GM18868 (cell line): ENCODE measurements around the gene CFAP47.
A peak's percentile ranks its signal among the peaks of the same experiment; 100 is the strongest.
"Not testable (repeated sequence)": the region's sequence is repeated elsewhere in the genome, so short reads cannot be mapped to it uniquely, and the experiment has no call there.

Experiments used
- ATAC-seq: cut with Tn5 transposase; IDR thresholded peaks from one replicate; pipeline ENCODE4 v1.9.1; 2021; ENCODE audit warnings: mild to moderate bottlenecking, moderate library complexity; ENCODE audit not compliant: unreplicated experiment

CFAP47 gene

DNA sequence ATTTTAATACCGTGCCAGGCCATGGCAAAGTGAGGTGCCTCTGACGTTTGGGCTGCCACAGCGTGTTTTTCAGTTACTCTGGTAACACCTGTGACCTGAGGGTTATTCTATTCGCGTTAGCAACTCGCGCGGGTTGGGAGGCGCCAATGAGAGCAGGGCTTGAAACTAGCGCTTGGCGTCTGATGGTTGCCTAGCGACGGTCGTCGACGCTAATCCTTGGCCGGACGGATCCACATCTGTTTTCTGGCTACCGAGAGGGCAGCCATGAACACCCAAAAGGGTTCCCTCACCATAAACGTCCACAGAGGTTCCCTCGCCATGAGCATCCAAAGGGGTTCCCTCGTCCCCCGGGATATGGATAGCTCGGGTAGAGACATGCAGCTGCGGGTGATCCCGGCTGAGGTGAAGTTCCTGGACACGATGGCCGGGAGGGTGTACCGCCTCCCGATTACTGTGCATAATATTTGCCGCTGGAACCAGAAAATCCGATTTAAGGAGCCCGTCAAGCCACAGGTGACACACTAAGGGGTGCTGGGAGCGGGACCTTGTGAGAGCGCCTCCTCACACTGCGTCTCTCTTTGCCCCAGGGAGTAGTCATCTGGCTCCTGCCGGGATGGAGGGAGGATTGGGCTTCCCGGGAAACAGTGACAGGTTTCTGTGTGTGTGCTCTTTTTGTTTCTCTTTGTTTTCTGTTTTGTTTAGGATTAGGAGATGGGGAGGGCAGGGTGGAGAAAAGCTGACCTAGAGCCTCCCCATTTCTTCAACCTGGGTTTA lies at the start of gene CFAP47:
CFAP47 (plus strand) TSS at position 199 of the 774 bp plus-strand sequence; CDS start at position 265, 66 bp downstream.
- ATAC-seq = no peak

GRCh38 chrX:35880601-35881000 lies 38.9 kb upstream of the CFAP47 start:
- ATAC-seq = no peak

GRCh38 chrX:35886135-35886534 lies 33.4 kb upstream of the CFAP47 start:
- no peak for ATAC-seq

DNA sequence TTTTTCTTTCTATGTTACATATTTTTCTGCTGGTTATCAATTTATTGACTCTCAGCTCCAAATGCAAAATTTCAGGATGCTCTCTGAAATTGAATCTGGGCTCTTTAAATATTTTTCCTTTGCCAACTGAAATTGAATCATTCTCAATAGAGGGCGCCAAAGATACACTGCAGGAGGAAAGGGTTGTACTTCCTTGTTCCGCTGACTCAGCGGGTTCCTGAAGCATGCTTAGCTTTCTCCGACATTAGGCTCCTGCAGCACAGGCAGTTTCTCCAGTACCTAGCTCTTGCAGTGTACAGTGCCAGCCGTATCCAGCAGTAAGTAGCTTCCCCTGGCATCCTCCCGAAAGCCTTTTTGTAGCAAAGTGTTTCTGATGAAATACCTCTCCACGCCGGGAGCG lies 28.8 kb upstream of the CFAP47 start:
- ATAC-seq = peak; percentile 72

- ATAC-seq = not testable (repeated sequence)
These were observed 67.3 kb downstream of the CFAP47 start for GRCh38 chrX:35986816-35987215.

GRCh38 chrX:36007207-36007606 lies 87.7 kb downstream of the CFAP47 start:
- ATAC-seq = no peak

DNA sequence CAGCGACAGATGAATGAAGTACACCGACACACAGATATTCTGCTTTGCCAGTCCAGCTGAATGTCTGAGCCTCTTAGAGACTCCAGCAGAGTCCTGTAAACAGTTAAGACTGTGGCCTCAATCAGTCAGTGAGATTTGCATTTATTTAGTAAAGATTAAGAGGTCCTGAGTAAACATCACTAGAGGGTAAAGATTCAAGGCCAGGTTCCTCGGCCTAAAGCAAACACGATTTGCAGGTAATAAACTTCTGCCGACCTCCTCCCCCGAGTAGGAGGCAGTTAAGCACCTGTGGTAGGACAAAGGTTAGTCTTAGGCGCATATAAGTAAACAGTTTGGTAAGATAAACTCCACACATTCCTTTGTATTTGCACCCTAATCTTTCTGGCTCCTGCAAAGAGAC lies 99.6 kb downstream of the CFAP47 start:
- ATAC-seq = no peak

DNA sequence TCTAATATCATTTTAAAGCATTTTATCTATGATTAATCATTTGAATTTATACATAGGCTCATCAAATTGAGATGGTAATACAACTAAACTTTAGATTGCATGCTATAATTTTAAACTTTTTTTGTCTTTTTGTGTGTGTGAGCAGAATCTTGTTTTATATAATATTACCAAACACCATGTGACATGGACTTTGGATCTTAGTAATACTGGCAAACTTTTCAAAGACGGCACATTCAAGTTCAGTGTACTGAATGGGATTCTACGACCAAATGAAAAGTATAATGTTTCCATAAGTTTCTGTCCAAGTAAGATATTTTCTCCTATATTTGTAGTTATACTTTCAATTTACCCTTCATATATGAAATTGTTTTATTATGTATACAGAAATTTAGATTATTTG lies 116.0 kb downstream of the CFAP47 start:
- ATAC-seq = no peak

- no peak for ATAC-seq
These were observed 143.2 kb downstream of the CFAP47 start for GRCh38 chrX:36062778-36063177.

DNA sequence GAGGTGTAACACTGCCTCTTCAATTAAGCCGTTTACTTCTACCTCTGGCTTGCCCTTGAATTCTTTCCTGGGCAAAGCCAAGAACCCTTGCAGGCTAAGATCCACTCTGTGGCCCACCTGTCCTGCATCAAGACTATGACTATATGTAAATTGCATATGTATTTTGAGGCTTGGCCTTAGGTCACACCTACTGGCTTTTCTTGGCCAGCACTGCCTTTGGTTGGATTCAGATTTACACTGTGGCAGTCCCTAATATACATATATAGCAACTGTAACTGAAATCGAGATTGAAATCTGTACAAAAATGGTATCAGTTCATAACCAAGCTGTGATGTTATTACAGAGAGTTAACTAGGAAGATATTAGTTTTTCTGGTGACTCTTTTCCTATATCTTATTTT lies 151.5 kb downstream of the CFAP47 start:
- ATAC-seq = no peak

GRCh38 chrX:36075009-36075408 lies 155.5 kb downstream of the CFAP47 start:
- ATAC-seq = not testable (repeated sequence)

GRCh38 chrX:36083256-36083655 lies 163.7 kb downstream of the CFAP47 start:
- ATAC-seq = no peak

DNA sequence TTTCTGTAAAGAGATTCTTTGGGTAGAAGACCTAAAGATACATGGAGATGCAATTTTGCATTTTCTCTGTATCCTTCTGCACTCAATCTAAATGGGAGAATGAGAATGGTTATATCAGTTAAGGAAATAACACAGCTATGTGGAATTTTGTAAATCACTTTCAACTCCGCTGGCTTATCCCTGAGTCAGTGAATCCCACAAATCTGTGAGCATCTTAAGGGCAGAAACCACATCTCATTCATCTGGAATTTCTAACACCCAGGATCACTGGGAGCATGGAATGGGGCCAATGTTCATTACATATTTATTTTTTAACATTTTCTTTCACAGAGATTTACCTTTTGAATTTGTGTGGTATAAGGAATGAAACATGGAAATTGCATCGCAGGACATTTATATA lies 167.8 kb downstream of the CFAP47 start:
- no peak for ATAC-seq

DNA sequence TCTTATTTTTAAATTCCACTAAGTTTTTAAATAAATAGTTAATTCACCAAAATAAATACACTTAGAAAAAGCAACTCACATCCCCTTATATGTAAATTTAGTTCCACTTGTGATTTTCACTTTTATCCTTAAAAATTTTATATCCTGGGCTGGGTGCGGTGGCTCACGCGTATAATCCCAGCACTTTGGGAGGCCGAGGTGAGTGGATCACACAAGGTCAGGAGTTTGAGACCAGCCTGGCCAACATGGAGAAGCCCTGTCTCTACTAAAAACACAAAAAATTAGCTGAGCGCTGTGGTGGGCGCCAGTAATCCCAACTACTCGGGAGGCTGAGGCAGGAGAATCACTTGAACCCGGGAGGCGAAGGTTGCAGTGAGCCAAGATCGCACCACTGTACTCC lies 169.4 kb downstream of the CFAP47 start:
- ATAC-seq = not testable (repeated sequence)

DNA sequence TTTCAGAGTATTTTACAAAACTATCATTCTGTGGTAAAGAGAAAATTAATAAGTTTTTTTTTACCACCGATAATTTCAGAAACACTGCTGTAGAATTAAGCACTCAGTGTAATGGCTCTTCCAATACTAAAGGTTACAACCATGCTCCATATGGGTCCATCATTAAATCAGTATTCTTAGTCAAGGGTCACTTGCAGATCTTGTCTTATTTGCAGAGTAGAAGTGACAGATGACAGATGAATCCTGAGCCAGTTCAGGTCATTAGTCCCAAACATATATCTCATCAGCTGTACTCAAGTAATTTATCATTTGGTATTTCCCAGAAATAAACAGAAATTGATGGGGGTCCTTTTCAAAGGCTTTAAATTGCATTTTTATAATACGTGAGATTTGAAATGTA lies 182.9 kb downstream of the CFAP47 start:
- ATAC-seq = no peak

- no peak for ATAC-seq
These were observed 196.7 kb downstream of the CFAP47 start for GRCh38 chrX:36116222-36116621.

GRCh38 chrX:36159254-36159653 lies 239.7 kb downstream of the CFAP47 start:
- ATAC-seq = no peak

DNA sequence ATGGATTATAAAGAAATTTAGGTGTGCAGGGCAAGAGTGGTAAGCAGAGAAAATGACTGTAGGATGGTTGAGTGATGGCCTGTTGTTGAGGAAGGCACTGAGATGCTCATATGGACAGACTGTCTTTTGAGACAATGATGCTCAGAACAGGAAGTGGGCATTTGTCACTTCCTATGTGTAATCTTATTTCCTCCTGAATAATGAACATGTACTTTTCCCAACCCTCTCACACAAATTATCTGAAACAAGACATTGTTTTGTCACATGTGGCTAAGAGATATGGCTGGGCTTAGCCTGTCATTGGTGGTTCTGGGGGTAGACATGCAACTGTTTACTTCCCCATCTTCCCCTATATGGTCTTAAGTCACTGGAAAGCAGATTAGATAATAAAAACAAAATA lies 240.5 kb downstream of the CFAP47 start:
- no peak for ATAC-seq

DNA sequence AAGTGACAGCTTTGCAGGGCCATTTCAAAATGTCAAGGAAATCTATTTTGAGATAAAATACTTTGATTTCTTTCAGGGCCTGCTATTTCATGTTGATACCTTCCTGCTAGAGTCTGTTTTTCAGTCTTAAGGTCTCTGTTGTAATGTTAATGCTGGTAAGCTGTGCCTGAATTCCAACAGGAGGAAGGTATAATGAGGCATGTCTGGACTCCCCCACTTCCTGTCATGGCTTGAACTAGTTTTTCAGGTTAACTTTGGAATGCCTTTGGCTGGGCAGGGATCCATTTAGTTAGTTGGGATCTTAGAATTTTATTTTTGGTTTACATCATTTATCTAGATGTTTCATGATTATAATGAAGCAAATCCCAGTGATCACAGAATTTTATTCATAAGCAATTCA lies 279.0 kb downstream of the CFAP47 start:
- ATAC-seq = no peak

DNA sequence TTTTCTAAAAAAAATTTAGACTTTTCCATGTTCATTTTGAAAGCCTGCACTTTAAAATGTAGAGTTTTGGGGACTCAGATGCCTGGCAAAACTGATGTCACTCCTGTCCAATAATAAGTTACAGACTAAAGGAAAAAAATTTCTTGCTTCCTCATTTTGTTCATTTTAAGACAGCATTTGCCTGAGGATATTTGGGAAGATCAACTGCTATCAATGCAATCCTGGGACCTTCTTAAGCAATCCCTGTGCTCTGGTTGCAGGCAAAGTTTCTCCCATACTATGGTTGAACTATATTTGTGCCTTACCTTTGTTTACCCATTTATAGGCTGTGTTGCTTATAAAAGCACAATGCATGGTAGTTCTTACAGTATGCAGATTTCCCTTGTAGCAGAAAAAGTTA lies 280.4 kb downstream of the CFAP47 start:
- ATAC-seq = no peak

DNA sequence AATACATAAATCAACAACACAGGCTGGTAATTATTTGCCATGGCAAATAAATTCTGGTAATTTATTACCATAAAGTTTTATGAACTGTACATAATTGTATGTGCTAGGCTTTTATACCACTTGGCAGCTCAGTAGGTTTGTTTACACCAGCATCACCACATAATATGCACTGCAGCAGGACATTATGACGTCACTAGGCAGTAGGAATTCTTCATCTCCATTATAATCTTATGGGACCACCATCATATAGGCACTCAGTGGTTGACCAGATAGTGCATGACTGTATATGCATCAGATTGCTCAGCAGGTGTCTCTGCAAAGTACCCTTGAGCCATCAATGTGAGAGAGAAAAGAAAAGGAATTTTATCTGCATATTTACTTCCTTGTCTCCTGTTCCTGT lies 295.4 kb downstream of the CFAP47 start:
- no peak for ATAC-seq

- ATAC-seq = no peak
These were observed 299.3 kb downstream of the CFAP47 start for GRCh38 chrX:36218801-36219200.
